HFF-Myc (cell line): ENCODE measurements around the gene ELF2.

Experiments used
- DNase-seq: peaks from one replicate; pipeline ENCODE4 v3.0.0-alpha.2; 2011; ENCODE audit warnings: low read depth; ENCODE audit errors: extremely low read depth
- H3K4me3 ChIP-seq: replicated peaks from 2 replicates; pipeline ENCODE4 v1.5.1; 2011; ENCODE audit warnings: low read depth, mild to moderate bottlenecking, control low read depth, low read length
- TF ChIP-seq, protein P1 (sequence below): IDR thresholded peaks from 2 replicates; pipeline ENCODE4 v1.5.1; 2012; ENCODE audit warnings: mild to moderate bottlenecking, low read depth, low read length, control low read depth; ENCODE audit errors: missing control alignments

The ELF2 gene

DNA sequence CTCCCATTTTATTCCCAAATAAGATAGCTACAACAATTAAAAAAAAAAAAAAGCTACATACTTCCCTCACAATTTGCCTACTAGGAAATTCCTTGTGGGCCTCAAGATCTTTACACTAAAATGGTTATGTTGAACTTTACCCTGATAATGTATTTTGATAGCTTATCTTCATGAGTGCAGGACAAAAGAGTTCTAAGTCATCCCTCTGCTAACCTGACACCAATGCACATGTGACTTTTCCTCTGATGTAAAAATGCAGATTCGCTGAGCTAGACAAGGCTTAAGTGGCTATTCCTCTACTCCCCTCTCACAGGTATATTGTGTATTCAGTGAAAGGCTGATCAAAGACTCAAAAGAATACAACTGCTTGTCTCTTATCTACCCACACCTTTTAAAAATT is 22.5 kb downstream of the ELF2 start:
- no peak overlapping the region for H3K4me3 ChIP-seq
- TF ChIP-seq, protein P1, sequence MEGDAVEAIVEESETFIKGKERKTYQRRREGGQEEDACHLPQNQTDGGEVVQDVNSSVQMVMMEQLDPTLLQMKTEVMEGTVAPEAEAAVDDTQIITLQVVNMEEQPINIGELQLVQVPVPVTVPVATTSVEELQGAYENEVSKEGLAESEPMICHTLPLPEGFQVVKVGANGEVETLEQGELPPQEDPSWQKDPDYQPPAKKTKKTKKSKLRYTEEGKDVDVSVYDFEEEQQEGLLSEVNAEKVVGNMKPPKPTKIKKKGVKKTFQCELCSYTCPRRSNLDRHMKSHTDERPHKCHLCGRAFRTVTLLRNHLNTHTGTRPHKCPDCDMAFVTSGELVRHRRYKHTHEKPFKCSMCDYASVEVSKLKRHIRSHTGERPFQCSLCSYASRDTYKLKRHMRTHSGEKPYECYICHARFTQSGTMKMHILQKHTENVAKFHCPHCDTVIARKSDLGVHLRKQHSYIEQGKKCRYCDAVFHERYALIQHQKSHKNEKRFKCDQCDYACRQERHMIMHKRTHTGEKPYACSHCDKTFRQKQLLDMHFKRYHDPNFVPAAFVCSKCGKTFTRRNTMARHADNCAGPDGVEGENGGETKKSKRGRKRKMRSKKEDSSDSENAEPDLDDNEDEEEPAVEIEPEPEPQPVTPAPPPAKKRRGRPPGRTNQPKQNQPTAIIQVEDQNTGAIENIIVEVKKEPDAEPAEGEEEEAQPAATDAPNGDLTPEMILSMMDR = no peak
- no peak for DNase-seq

DNA sequence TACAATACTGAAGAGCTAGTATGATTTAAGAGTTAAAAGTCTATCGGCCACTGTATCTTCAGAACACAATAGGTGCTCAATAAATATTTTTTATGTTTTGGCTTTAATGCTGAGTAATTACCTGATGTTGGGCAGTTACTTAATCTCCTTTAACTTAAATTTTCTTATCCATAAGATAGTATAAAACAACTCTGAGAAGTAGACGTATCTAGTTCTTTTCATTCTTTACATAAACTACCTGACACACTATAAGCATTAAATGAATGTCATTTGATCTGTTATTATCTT is 22.9 kb downstream of the ELF2 start:
- H3K4me3 ChIP-seq = no peak overlapping the region
- no peak for DNase-seq
- TF ChIP-seq, protein P1 = no peak

DNA sequence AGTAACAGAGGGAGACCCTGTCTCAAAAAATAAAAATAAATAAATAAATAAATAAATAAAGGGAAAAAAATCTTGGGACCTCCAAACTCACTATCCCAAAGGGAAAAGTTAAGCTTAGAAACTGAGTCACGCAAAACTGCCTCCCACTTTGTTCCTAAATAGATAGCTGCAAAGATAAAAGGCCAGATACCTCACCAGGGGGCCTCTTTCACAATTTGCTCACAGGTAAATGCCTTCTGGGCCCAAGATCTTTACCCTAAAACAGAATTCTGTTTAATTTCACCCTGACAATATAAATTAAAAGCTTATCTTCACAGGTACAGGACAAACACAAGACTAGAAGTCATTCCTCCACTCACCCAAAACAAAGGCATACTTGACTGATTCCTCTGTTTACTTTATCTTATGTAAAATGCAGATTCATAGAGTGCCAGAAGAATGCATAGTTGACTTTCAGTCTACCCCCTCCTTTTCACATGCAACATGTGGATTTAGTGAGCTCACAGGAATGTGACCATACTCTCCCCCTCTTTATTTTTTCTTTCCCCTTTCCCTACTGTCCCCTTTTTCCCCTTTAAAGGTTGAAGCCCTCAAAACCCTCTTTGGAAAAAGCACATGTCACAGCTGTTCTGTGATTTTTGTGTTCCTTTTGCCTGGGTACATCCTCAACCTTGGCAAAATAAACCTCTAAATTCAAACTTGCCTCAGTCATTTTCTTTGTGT is 23.4 kb downstream of the ELF2 start:
- DNase-seq = no peak
- TF ChIP-seq, protein P1 = no peak
- no peak overlapping the region for H3K4me3 ChIP-seq

DNA sequence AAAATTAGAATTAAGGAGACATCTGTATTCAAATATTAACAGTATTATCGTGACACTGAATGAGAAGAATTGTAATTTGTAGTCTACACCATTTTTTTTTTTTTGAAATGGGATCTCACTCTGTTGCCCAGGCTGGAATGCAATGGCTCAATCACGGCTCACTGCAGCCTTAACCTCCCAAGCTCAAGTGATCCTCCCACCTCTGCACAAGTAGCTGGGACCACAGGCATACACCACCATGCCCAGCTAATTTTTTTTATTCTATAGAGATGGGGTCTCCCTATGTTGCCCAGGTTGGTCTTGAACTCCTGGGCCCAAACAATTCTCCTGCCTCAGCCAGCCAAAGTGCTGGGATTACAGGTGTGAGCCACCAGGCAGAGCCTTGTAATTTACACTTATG is 24.8 kb downstream of the ELF2 start:
- TF ChIP-seq, protein P1 = no peak
- no peak for DNase-seq
- H3K4me3 ChIP-seq = no peak overlapping the region

DNA sequence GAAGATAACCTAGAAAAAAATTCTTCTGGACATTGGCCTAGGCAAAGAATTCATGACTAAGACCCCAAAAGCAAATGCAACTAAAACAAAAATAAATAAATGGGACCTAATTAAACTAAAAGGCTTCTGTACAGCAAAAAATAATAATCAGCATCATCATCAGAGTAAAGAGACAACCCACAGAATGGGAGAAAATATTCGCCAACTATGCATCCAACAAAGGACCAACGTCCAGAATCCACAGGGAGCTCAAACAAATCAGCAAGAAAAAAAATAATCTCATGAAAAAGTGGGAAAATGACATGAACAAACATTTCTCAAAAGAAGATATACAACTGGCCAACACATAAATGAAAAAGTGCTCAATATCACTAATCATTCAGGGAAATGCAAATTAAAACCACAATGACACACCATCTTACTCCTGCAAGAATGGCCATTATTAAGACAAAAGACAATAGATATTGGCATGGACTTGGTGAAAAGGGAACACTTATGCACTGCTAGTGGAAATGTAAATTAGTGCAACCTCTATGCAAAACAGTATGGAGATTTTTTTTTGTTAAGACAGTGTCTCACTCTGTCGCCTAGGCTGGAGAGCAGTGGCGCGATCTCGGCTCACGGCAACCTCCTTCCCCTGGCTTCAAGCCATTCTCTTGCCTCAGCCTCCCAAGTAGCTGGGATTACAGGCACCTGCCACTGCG is 29.9 kb downstream of the ELF2 start:
- no peak overlapping the region for H3K4me3 ChIP-seq
- TF ChIP-seq, protein P1 = no peak
- DNase-seq = no peak

DNA sequence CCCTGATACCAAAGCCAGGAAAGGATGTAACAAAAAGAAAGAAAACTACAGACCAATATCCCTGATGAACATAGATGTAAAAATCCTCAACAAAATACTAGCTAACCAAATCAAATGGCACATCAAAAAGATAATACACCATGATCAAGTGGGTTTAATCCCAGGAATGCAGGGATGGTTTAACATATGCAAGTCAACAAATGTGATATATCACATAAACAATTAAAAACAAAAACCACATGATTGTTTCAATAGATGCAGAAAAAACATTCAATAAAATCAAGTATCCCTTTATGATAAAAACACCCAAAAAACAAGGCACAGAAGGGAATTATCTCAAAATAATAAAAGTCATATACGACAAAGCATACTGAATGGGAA is 31.5 kb downstream of the ELF2 start:
- no peak overlapping the region for H3K4me3 ChIP-seq
- TF ChIP-seq, protein P1 = no peak
- no peak for DNase-seq
